WTC11 (cell line): ENCODE data around the gene GPR156. TPM values are rescaled to one million over a fixed set of nuclear protein-coding genes. Genes with fewer than 3 reads are reported as not detected.

Experiments
- CBFB ChIP-seq: sonication (generic); formaldehyde crosslinking; IDR thresholded peaks from 2 replicates; pipeline ENCODE4 v1.8.1; 2022; ENCODE audit warnings: mild to moderate bottlenecking, low read depth, missing genetic modification reagents
- ESRRA ChIP-seq: sonication (generic); formaldehyde crosslinking; IDR thresholded peaks from 2 replicates; pipeline ENCODE4 v1.8.1; 2022; ENCODE audit warnings: mild to moderate bottlenecking, missing genetic modification reagents, borderline replicate concordance
- FOXK1 ChIP-seq: sonication (generic); formaldehyde crosslinking; IDR thresholded peaks from 2 replicates; pipeline ENCODE4 v1.8.0; 2022; ENCODE audit warnings: mild to moderate bottlenecking, moderate library complexity, missing genetic modification reagents
- MAX ChIP-seq: sonication (generic); formaldehyde crosslinking; IDR thresholded peaks from 2 replicates; pipeline ENCODE4 v1.8.0; 2022; ENCODE audit warnings: mild to moderate bottlenecking, missing genetic modification reagents
- MLX ChIP-seq: sonication (generic); formaldehyde crosslinking; IDR thresholded peaks from 2 replicates; pipeline ENCODE4 v1.8.1; 2023; ENCODE audit warnings: mild to moderate bottlenecking, missing genetic modification reagents, moderate library complexity
- MYBL2 ChIP-seq: sonication (generic); formaldehyde crosslinking; IDR thresholded peaks from 2 replicates; pipeline ENCODE4 v1.8.1; 2023; ENCODE audit warnings: mild to moderate bottlenecking, moderate library complexity, missing genetic modification reagents
- OVOL2 ChIP-seq: fragments of 250-450 bp; sonication (Bioruptor Pico); IDR thresholded peaks from 2 replicates; pipeline ENCODE4 v1.9.0; 2021; ENCODE audit warnings: mild to moderate bottlenecking, borderline replicate concordance
- PRRX2 ChIP-seq: fragments of 250-450 bp; sonication (Bioruptor Pico); IDR thresholded peaks from 2 replicates; pipeline ENCODE4 v1.8.0; 2021; ENCODE audit warnings: mild to moderate bottlenecking
- RORB ChIP-seq: fragments of 250-450 bp; sonication (Bioruptor Pico); IDR thresholded peaks from 2 replicates; pipeline ENCODE4 v1.9.0; 2021; ENCODE audit warnings: mild to moderate bottlenecking
- SMAD4 ChIP-seq: sonication (generic); formaldehyde crosslinking; IDR thresholded peaks from 2 replicates; pipeline ENCODE4 v1.8.0; 2022; ENCODE audit warnings: mild to moderate bottlenecking, missing genetic modification reagents
- SOX15 ChIP-seq: fragments of 250-450 bp; sonication (Bioruptor Pico); IDR thresholded peaks from 2 replicates; pipeline ENCODE4 v1.9.0; 2021; ENCODE audit warnings: mild to moderate bottlenecking
- TEAD4 ChIP-seq: sonication (generic); formaldehyde crosslinking; IDR thresholded peaks from 2 replicates; pipeline ENCODE4 v1.8.0; 2022; ENCODE audit warnings: mild to moderate bottlenecking, missing genetic modification reagents
- ZBTB21 ChIP-seq: sonication (generic); formaldehyde crosslinking; IDR thresholded peaks from 2 replicates; pipeline ENCODE4 v1.8.1; 2023; ENCODE audit warnings: mild to moderate bottlenecking, missing genetic modification reagents, borderline replicate concordance
- ZBTB43 ChIP-seq: sonication (generic); formaldehyde crosslinking; IDR thresholded peaks from 2 replicates; pipeline ENCODE4 v1.8.1; 2023; ENCODE audit warnings: mild to moderate bottlenecking, missing genetic modification reagents
- ZNF121 ChIP-seq: sonication (generic); formaldehyde crosslinking; IDR thresholded peaks from 2 replicates; pipeline ENCODE4 v1.8.0; 2023; ENCODE audit warnings: missing genetic modification reagents
- ZNF219 ChIP-seq: sonication (generic); formaldehyde crosslinking; IDR thresholded peaks from 2 replicates; pipeline ENCODE4 v1.8.0; 2023; ENCODE audit warnings: missing genetic modification reagents, mild to moderate bottlenecking, borderline replicate concordance
- ZNF532 ChIP-seq: fragments of 250-450 bp; sonication (Bioruptor Pico); IDR thresholded peaks from 2 replicates; pipeline ENCODE4 v1.9.0; 2021; ENCODE audit warnings: mild to moderate bottlenecking, borderline replicate concordance
- total RNA-seq: library from RNA; stranded (reverse); gene quantifications from 3 replicates; pipeline ENCODE4 v1.2.3, GENCODE V29; 2021
- TF ChIP-seq, protein P1 (sequence below): sonication (generic); formaldehyde crosslinking; IDR thresholded peaks from 2 replicates; pipeline ENCODE4 v1.8.0; 2022; ENCODE audit warnings: mild to moderate bottlenecking, missing genetic modification reagents
- TF ChIP-seq, protein P2 (sequence below): sonication (generic); formaldehyde crosslinking; conservative IDR thresholded peaks from 2 replicates; pipeline ENCODE4 v1.8.1; 2022; ENCODE audit warnings: mild to moderate bottlenecking, missing genetic modification reagents
- TF ChIP-seq, protein P3 (sequence below): fragments of 250-450 bp; sonication (Bioruptor Pico); IDR thresholded peaks from 2 replicates; pipeline ENCODE4 v1.8.0; 2021; ENCODE audit warnings: mild to moderate bottlenecking
- TF ChIP-seq, protein P4 (sequence below): sonication (generic); formaldehyde crosslinking; IDR thresholded peaks from 2 replicates; pipeline ENCODE4 v1.8.1; 2022; ENCODE audit warnings: low read depth, missing genetic modification reagents, borderline replicate concordance
- TF ChIP-seq, protein P5 (sequence below): fragments of 250-450 bp; sonication (Bioruptor Pico); conservative IDR thresholded peaks from 2 replicates; pipeline ENCODE4 v1.9.0; 2021; ENCODE audit warnings: mild to moderate bottlenecking
- TF ChIP-seq, protein P6 (sequence below): sonication (generic); formaldehyde crosslinking; IDR thresholded peaks from 2 replicates; pipeline ENCODE4 v1.8.1; 2023; ENCODE audit warnings: mild to moderate bottlenecking, missing genetic modification reagents, moderate library complexity

GPR156 gene
- total RNA-seq, 1 experiment from 2014 or later, result 0.72 TPM

DNA sequence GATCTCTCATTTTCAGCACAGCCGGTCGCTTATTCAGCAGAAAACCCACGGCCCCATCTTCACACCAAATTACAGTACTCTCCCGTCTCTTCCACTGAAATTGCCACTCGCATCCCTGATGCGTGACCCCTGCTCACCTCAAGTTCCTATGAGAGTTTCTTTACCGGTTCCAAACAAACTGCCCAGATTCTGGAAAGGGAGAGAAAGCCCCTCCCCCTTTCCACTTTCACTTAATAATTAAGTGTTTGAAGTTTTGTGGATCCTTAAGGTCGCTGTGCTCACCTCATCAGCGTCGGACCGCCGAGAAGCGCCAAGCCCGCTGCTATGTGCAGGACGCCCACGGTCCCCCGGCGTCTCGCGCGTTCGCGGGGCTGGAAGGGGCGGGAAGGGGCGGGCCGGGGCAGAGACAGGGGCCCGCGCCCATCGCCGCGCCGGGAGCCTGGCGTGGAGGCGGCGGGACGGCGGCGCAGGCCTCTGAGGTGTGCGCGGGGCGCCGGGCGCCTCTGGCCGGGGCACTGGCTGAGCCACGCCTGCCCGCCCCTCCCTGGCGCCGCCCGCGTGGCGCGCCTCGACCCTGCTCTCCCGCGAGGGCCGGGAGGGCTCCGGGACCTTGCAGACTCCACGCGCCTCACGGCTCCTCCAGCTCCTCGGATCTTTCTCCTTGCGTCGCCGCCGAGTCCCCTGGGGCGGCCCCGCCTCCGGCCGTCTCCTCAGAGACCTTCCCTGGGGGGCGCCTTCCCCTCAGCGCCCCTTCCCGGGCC is at the start of gene GPR156 (continued):
- TF ChIP-seq, protein P1, sequence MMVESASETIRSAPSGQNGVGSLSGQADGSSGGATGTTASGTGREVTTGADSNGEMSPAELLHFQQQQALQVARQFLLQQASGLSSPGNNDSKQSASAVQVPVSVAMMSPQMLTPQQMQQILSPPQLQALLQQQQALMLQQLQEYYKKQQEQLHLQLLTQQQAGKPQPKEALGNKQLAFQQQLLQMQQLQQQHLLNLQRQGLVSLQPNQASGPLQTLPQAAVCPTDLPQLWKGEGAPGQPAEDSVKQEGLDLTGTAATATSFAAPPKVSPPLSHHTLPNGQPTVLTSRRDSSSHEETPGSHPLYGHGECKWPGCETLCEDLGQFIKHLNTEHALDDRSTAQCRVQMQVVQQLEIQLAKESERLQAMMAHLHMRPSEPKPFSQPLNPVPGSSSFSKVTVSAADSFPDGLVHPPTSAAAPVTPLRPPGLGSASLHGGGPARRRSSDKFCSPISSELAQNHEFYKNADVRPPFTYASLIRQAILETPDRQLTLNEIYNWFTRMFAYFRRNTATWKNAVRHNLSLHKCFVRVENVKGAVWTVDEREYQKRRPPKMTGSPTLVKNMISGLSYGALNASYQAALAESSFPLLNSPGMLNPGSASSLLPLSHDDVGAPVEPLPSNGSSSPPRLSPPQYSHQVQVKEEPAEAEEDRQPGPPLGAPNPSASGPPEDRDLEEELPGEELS (CRISPR knock-in tag), result peak; percentile 72; the same call in 1 of the 2 replicates
- TF ChIP-seq ZNF219 (CRISPR knock-in tag), result peak; percentile 63; the same call in 1 of the 2 replicates
- TF ChIP-seq, protein P2, sequence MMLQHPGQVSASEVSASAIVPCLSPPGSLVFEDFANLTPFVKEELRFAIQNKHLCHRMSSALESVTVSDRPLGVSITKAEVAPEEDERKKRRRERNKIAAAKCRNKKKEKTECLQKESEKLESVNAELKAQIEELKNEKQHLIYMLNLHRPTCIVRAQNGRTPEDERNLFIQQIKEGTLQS (CRISPR knock-in tag), result no peak
- peak; percentile 89; the same call in 1 of the 2 replicates for TF ChIP-seq MAX (CRISPR knock-in tag)
- TF ChIP-seq RORB (CRISPR knock-in tag), result no peak
- TF ChIP-seq ZNF121 (CRISPR knock-in tag), result no peak
- no peak for TF ChIP-seq PRRX2 (CRISPR knock-in tag)
- no peak for TF ChIP-seq SOX15
- TF ChIP-seq CBFB (CRISPR knock-in tag), result no peak
- TF ChIP-seq, protein P3, sequence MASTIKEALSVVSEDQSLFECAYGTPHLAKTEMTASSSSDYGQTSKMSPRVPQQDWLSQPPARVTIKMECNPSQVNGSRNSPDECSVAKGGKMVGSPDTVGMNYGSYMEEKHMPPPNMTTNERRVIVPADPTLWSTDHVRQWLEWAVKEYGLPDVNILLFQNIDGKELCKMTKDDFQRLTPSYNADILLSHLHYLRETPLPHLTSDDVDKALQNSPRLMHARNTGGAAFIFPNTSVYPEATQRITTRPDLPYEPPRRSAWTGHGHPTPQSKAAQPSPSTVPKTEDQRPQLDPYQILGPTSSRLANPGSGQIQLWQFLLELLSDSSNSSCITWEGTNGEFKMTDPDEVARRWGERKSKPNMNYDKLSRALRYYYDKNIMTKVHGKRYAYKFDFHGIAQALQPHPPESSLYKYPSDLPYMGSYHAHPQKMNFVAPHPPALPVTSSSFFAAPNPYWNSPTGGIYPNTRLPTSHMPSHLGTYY (CRISPR knock-in tag), result no peak
- TF ChIP-seq TEAD4, result no peak
- TF ChIP-seq, protein P4, sequence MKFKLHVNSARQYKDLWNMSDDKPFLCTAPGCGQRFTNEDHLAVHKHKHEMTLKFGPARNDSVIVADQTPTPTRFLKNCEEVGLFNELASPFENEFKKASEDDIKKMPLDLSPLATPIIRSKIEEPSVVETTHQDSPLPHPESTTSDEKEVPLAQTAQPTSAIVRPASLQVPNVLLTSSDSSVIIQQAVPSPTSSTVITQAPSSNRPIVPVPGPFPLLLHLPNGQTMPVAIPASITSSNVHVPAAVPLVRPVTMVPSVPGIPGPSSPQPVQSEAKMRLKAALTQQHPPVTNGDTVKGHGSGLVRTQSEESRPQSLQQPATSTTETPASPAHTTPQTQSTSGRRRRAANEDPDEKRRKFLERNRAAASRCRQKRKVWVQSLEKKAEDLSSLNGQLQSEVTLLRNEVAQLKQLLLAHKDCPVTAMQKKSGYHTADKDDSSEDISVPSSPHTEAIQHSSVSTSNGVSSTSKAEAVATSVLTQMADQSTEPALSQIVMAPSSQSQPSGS (CRISPR knock-in tag), result no peak
- TF ChIP-seq ZBTB21 (CRISPR knock-in tag), result 0 out of 2 replicates have a peak, but pooled peaks have one; percentile 36
- TF ChIP-seq ESRRA (CRISPR knock-in tag), result peak; percentile 67; the same call in 1 of the 2 replicates
- TF ChIP-seq MYBL2, result no peak; the same call in 1 of the 2 replicates
- TF ChIP-seq, protein P5, sequence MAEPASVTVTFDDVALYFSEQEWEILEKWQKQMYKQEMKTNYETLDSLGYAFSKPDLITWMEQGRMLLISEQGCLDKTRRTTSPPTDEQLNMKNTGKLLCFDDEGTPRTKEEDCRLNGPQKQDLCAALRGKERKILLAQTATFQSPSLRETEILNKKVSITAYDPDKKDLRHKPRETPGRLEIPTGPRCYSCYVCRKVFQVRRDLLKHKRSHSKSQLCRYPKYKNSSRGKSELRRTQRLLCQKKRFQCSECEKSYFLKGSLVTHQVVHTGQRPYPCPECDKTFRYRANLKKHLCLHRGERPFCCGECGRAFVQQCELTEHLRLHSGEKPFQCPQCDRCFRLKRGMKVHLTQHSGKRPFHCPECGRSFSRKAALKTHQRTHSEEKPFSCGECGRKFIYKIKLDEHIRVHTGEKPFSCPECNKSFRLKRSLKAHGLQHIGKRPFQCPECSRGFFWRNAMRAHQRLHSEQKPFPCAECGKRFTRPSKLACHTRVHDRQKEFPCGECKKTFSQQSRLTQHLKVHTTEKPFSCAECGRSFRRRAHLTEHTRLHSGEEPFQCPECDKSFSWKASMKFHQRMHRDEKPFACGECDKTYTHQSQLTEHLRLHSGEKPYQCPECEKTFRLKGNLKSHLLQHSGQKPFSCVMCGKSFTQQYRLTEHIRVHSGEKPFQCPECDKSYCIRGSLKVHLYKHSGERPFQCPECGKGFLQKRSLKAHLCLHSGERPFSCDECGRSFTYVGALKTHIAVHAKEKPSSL (CRISPR knock-in tag), result no peak
- TF ChIP-seq FOXK1, result peak; percentile 36; the same call in 1 of the 2 replicates
- no peak for TF ChIP-seq OVOL2 (CRISPR knock-in tag)
- TF ChIP-seq, protein P6, sequence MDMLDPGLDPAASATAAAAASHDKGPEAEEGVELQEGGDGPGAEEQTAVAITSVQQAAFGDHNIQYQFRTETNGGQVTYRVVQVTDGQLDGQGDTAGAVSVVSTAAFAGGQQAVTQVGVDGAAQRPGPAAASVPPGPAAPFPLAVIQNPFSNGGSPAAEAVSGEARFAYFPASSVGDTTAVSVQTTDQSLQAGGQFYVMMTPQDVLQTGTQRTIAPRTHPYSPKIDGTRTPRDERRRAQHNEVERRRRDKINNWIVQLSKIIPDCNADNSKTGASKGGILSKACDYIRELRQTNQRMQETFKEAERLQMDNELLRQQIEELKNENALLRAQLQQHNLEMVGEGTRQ (CRISPR knock-in tag), result no peak
- TF ChIP-seq ZBTB43 (CRISPR knock-in tag), result no peak
- TF ChIP-seq MLX (CRISPR knock-in tag), result no peak
- 0 out of 2 replicates have a peak, but pooled peaks have one; percentile 51 for TF ChIP-seq SMAD4
- TF ChIP-seq ZNF532 (CRISPR knock-in tag), result no peak
